H1 (cell line): ENCODE data around the gene PID1. TPM values are rescaled to one million over a fixed set of nuclear protein-coding genes. Genes with fewer than 3 reads are reported as not detected.

Experiments used
- CTCF ChIA-PET: fragments of 300-600 bp; sonication (Branson Sonifier 250); formaldehyde crosslinking; loops from one replicate; lab custom pipeline; 2021; ENCODE audit not compliant: partially characterized antibody; lab: Charles Lee
- POLR2A ChIA-PET: fragments of 300-600 bp; sonication (Branson Sonifier 250); formaldehyde crosslinking; loops from one replicate; lab custom pipeline; 2021; ENCODE audit warnings: inconsistent platforms; ENCODE audit not compliant: partially characterized antibody; lab: Charles Lee
- DNase-seq, 2 experiments: peaks; one replicate each; pipeline versions ENCODE4 v3.0.0 to v3.0.0-alpha.2; 2010 to 2022; ENCODE audit warnings: low spot score in 2 of 2, low read depth in 1 of 2, mixed read lengths in 1 of 2
- FAIRE-seq: peaks from 2 replicates; lab custom pipeline; 2011; peaks lifted over from hg19 to GRCh38; lab: Jason Lieb, UNC
- H2AFZ ChIP-seq: 2 replicates; pipeline ENCODE4 v1.8.1; 2012; ENCODE audit warnings: low read length, inconsistent platforms
- H2AK5ac ChIP-seq: 2 replicates; pipeline ENCODE4 v1.6.1; 2013; ENCODE audit warnings: low read depth, low read length
- H2BK120ac ChIP-seq: replicated peaks from 2 replicates; pipeline ENCODE3; 2013; ENCODE audit warnings: low read depth, low read length, inconsistent platforms
- H2BK12ac ChIP-seq: 2 replicates; pipeline ENCODE4 v1.6.1; 2013; ENCODE audit warnings: low read depth, low read length
- H2BK15ac ChIP-seq: 2 replicates; pipeline ENCODE4 v1.6.1; 2013; ENCODE audit warnings: low read length
- H2BK20ac ChIP-seq: 2 replicates; pipeline ENCODE4 v1.6.1; 2013; ENCODE audit warnings: low read length
- H2BK5ac ChIP-seq: 2 replicates; pipeline ENCODE4 v1.6.1; 2013; ENCODE audit warnings: low read depth, low read length
- H3K14ac ChIP-seq: 2 replicates; pipeline ENCODE4 v1.6.1; 2013; ENCODE audit warnings: inconsistent platforms; ENCODE audit not compliant: insufficient read length
- H3K18ac ChIP-seq: 2 replicates; pipeline ENCODE4 v1.6.1; 2013; ENCODE audit warnings: low read length; ENCODE audit errors: extremely low read depth
- H3K23ac ChIP-seq: 2 replicates; pipeline ENCODE4 v1.6.1; 2013; ENCODE audit warnings: inconsistent platforms; ENCODE audit not compliant: insufficient read length
- H3K23me2 ChIP-seq: 2 replicates; pipeline ENCODE4 v1.6.1; 2013; ENCODE audit warnings: low read depth, low read length
- H3K27ac ChIP-seq: 2 replicates; pipeline ENCODE4 v1.6.1; 2011; ENCODE audit warnings: low read depth, low read length, inconsistent platforms
- H3K27me3 ChIP-seq, 4 experiments: replicated peaks in 1 of 4; 1 replicate in 1 of 4; 2 replicates in 3 of 4; pipeline versions ENCODE4 v1.6.1 to v1.8.1; 2011 to 2013; ENCODE audit warnings: low read length in 3 of 4, mild to moderate bottlenecking in 3 of 4, inconsistent platforms in 2 of 4, mixed read lengths in 2 of 4, moderate library complexity in 1 of 4; ENCODE audit not compliant: control insufficient read depth in 3 of 4, insufficient read depth in 3 of 4; ENCODE audit errors: extremely low read depth in 1 of 4
- H3K36me3 ChIP-seq, 4 experiments: 2 replicates each; pipeline versions ENCODE4 v1.6.1 to v1.8.1; 2011 to 2013; ENCODE audit warnings: mild to moderate bottlenecking in 4 of 4, low read length in 3 of 4, moderate library complexity in 2 of 4, control low read depth in 1 of 4, inconsistent platforms in 1 of 4; ENCODE audit not compliant: insufficient read depth in 4 of 4, control insufficient read depth in 2 of 4
- H3K4ac ChIP-seq: replicated peaks from 2 replicates; pipeline ENCODE3; 2013; ENCODE audit warnings: low read length, low read depth, mixed read lengths, inconsistent platforms; ENCODE audit not compliant: insufficient read length
- H3K4me1 ChIP-seq, 4 experiments: replicated peaks in 1 of 4; 1 replicate in 1 of 4; 2 replicates in 3 of 4; pipeline versions ENCODE4 v1.6.1 to v1.8.1; 2011 to 2013; ENCODE audit warnings: low read length in 3 of 4, inconsistent platforms in 2 of 4, mixed read lengths in 1 of 4; ENCODE audit not compliant: insufficient read depth in 4 of 4, control insufficient read depth in 3 of 4
- H3K4me2 ChIP-seq, 2 experiments: 2 replicates each; pipeline versions ENCODE4 v1.6.1 to v1.8.1; 2011 to 2013; ENCODE audit warnings: low read depth in 2 of 2, low read length in 2 of 2, control low read depth in 1 of 2, inconsistent platforms in 1 of 2, mild to moderate bottlenecking in 1 of 2; ENCODE audit not compliant: insufficient read depth in 1 of 2
- H3K4me3 ChIP-seq, 4 experiments: fragments of 200-600, 300-600 bp in 1 of 4; sonication (generic), shearing (Covaris generic), sonication (Bioruptor Twin) in 1 of 4; 2 replicates each; pipeline versions ENCODE4 v1.5.1 to v1.8.1; 2011 to 2016; ENCODE audit warnings: low read length in 4 of 4, low read depth in 3 of 4, control low read depth in 2 of 4, inconsistent platforms in 2 of 4, mild to moderate bottlenecking in 2 of 4, mixed read lengths in 1 of 4, moderate library complexity in 1 of 4; ENCODE audit not compliant: insufficient read depth in 2 of 4; ENCODE audit errors: extremely low read depth in 1 of 4
- H3K56ac ChIP-seq: replicated peaks from 2 replicates; pipeline ENCODE3; 2013; ENCODE audit warnings: low read depth, mild to moderate bottlenecking, mixed read lengths, low read length, inconsistent platforms; ENCODE audit not compliant: insufficient read length
- H3K79me1 ChIP-seq: 2 replicates; pipeline ENCODE4 v1.6.1; 2013; ENCODE audit warnings: low read depth, low read length, control low read depth
- H3K79me2 ChIP-seq, 2 experiments: 2 replicates each; pipeline versions ENCODE4 v1.6.1 to v1.8.1; 2012 to 2013; ENCODE audit warnings: low read length in 2 of 2, mild to moderate bottlenecking in 2 of 2, inconsistent platforms in 1 of 2; ENCODE audit not compliant: insufficient read depth in 2 of 2, control insufficient read depth in 1 of 2
- H3K9ac ChIP-seq, 4 experiments: replicated peaks in 1 of 4; 1 replicate in 1 of 4; 2 replicates in 3 of 4; pipeline versions ENCODE4 v1.6.1 to v1.8.1; 2011 to 2013; ENCODE audit warnings: low read depth in 3 of 4, low read length in 3 of 4, control low read depth in 2 of 4, mild to moderate bottlenecking in 2 of 4, moderate library complexity in 2 of 4, inconsistent platforms in 1 of 4; ENCODE audit errors: extremely low read depth in 1 of 4
- H3K9me3 ChIP-seq, 2 experiments: 2 replicates each; pipeline versions ENCODE4 v1.6.1 to v1.8.1; 2012 to 2013; ENCODE audit warnings: mild to moderate bottlenecking in 2 of 2, moderate library complexity in 2 of 2, control low read depth in 1 of 2, inconsistent platforms in 1 of 2, low read depth in 1 of 2, low read length in 1 of 2, mixed read lengths in 1 of 2; ENCODE audit not compliant: insufficient read depth in 2 of 2
- H4K20me1 ChIP-seq, 2 experiments: replicated peaks in 1 of 2; 2 replicates each; pipeline versions ENCODE3 to v1.8.1; 2011 to 2013; ENCODE audit warnings: inconsistent platforms in 2 of 2, low read length in 2 of 2, mild to moderate bottlenecking in 1 of 2; ENCODE audit not compliant: insufficient read depth in 2 of 2, control insufficient read depth in 1 of 2
- H4K5ac ChIP-seq: 2 replicates; pipeline ENCODE4 v1.6.1; 2013; ENCODE audit warnings: low read length, low read depth, mixed read lengths, inconsistent platforms; ENCODE audit not compliant: insufficient read length
- H4K8ac ChIP-seq: 2 replicates; pipeline ENCODE4 v1.8.0; 2013; ENCODE audit warnings: mild to moderate bottlenecking, moderate library complexity, low read length, inconsistent platforms; ENCODE audit not compliant: insufficient read depth; ENCODE audit errors: extremely low read depth
- H4K91ac ChIP-seq: replicated peaks from 2 replicates; pipeline ENCODE3; 2013; ENCODE audit warnings: low read length, mixed read lengths, inconsistent platforms; ENCODE audit not compliant: insufficient read length
- BRCA1 ChIP-seq: IDR thresholded peaks from 2 replicates; pipeline ENCODE4 v1.6.1; 2012; ENCODE audit warnings: low read depth, low read length, improper control_type of control experiment
- CBX8 ChIP-seq: fragments of 300-800, 300-1000 bp; sonication (generic); IDR thresholded peaks from 2 replicates; pipeline ENCODE4 v1.7.1; 2016; ENCODE audit warnings: low read depth, low read length, borderline replicate concordance
- CTBP2 ChIP-seq: IDR thresholded peaks from 2 replicates; pipeline ENCODE4 v1.7.0; 2011; ENCODE audit warnings: borderline replicate concordance, mild to moderate bottlenecking, moderate library complexity, mixed read lengths, low read length; ENCODE audit not compliant: insufficient read depth, insufficient read length
- FOSL1 ChIP-seq: IDR thresholded peaks from 2 replicates; pipeline ENCODE4 v1.6.1; 2011; ENCODE audit warnings: mild to moderate bottlenecking, low read depth, low read length, moderate library complexity; ENCODE audit not compliant: insufficient read depth
- NRF1 ChIP-seq: IDR thresholded peaks from 2 replicates; pipeline ENCODE4 v1.6.1; 2011; ENCODE audit warnings: mild to moderate bottlenecking, low read depth, low read length, improper control_type of control experiment
- POU5F1 ChIP-seq: IDR thresholded peaks from 2 replicates; pipeline ENCODE4 v1.6.1; 2011; ENCODE audit warnings: low read depth, mild to moderate bottlenecking, low read length, moderate library complexity
- SUZ12 ChIP-seq: fragments of 200-600 bp; sonication (generic); IDR thresholded peaks from 2 replicates; pipeline ENCODE4 v1.6.1; 2012; ENCODE audit warnings: mild to moderate bottlenecking, inconsistent platforms, low read length, moderate library complexity, mixed read lengths
- TCF12 ChIP-seq: IDR thresholded peaks from 2 replicates; pipeline ENCODE4 v1.6.1; 2011; ENCODE audit warnings: low read depth, mild to moderate bottlenecking, low read length
- TEAD4 ChIP-seq: IDR thresholded peaks from 2 replicates; pipeline ENCODE4 v1.6.1; 2012; ENCODE audit warnings: low read depth, low read length, inconsistent platforms, mixed read lengths
- YY1 ChIP-seq: IDR thresholded peaks from 2 replicates; pipeline ENCODE4 v1.6.1; 2011; ENCODE audit warnings: low read depth, mild to moderate bottlenecking, low read length
- WGBS, 2 experiments: shearing (Covaris generic) in 1 of 2; methylation state at CpG; one replicate each; pipeline versions ENCODE4 v1.1.6 to v1.1.7; 2013 to 2015; ENCODE audit warnings: low lambda C conversion rate in 2 of 2, mixed read lengths in 2 of 2, inconsistent platforms in 1 of 2, low coverage in 1 of 2, missing lambda C conversion rate in 1 of 2; ENCODE audit not compliant: insufficient replicate concordance in 2 of 2, insufficient coverage in 1 of 2, insufficient read length in 1 of 2; ENCODE audit errors: extremely low coverage in 1 of 2, missing lambda C conversion rate in 1 of 2; 5-methylcytosine and 5-hydroxymethylcytosine counted together
- polyA plus RNA-seq, 7 experiments: library from polyadenylated mRNA; depleted of rRNA in 3 of 7; stranded (reverse) in 5 of 7; unstranded in 2 of 7; fragments of >200 nt in 5 of 7; fragments of 200-250 nt in 2 of 7; gene quantifications; 1 replicate in 5 of 7; 2 replicates in 1 of 7; 4 replicates in 1 of 7; pipeline versions ENCODE4 v1.2.1 to v1.2.3, GENCODE V29; 2011 to 2013; ENCODE audit warnings: missing spikeins in 2 of 7, mixed read lengths in 2 of 7
- total RNA-seq: library from RNA; stranded (reverse); fragmentation: NEBNext Ultra II Directional; extraction: Animal tissue kit (Norgen Biotek cat#: 25700); gene quantifications from 2 replicates; pipeline ENCODE4 v1.2.1, GENCODE V29; 2021

PID1 gene
- total and polyA plus RNA-seq, 2 of the 8 experiments (the other 6 are each of a cell fraction or from before 2014, with no cell fraction given), result 1.5 to 3.3 TPM

GRCh38 chr2:229169751-229170150, 101.3 kb downstream of the PID1 start:
- 92% methylated on average over 6 of the region's 6 CpGs; no CpG with 5 or more reads in 1 of the 2 experiments for WGBS, 2 experiments
- Histone ChIP-seq H3K27ac (no peak overlapping the region), H3K56ac (no peak overlapping the region), H2AFZ (no peak overlapping the region), H3K79me2 (no peaks in the 10 kb centered on the region)
- TF ChIP-seq FOSL1, result no peak
- TF ChIP-seq POU5F1, result no peak
- TF ChIP-seq TCF12, result no peak
- no peak for TF ChIP-seq YY1
- TF ChIP-seq CTBP2, result no peak
- no peak for TF ChIP-seq BRCA1
- no peak for TF ChIP-seq SUZ12
- no peak for TF ChIP-seq TEAD4
- no peak for TF ChIP-seq CBX8
- no peak for TF ChIP-seq NRF1
- TF ChIP-seq, all 59 proteins: peak for 0
- CTCF ChIA-PET, result interaction anchor here (1.2 kb wide), 1 partner anchor 93 kb away, joined by 3 read pairs; no protein-coding TSS in a partner anchor
- no peak overlapping the region for H2BK12ac ChIP-seq
- H2BK5ac ChIP-seq, result no peak overlapping the region
- H4K20me1 ChIP-seq, result no peaks in the 10 kb centered on the region
- no peak overlapping the region for H4K8ac ChIP-seq
- H3K27me3 ChIP-seq, result no peaks in the 10 kb centered on the region
- H3K14ac ChIP-seq, result no peak overlapping the region
- DNase-seq (no peak), FAIRE-seq (no peak)
- H2BK15ac ChIP-seq, result no peak overlapping the region
- no peaks in the 10 kb centered on the region; the same call in 1 of the 2 replicates for H3K23me2 ChIP-seq
- no peaks in the 10 kb centered on the region for H3K36me3 ChIP-seq
- POLR2A ChIA-PET, result no interaction called here
- H4K5ac ChIP-seq, result no peak overlapping the region
- H3K9ac ChIP-seq, result no peak overlapping the region
- no peaks in the 10 kb centered on the region for H3K4me1 ChIP-seq
- H4K91ac ChIP-seq, result no peak overlapping the region
- H3K79me1 ChIP-seq, result no peaks in the 10 kb centered on the region
- no peak overlapping the region for H2BK120ac ChIP-seq
- H2BK20ac ChIP-seq, result no peak overlapping the region
- no peak overlapping the region for H3K4me3 ChIP-seq
- H3K4me2 ChIP-seq, result no peak overlapping the region
- no peak overlapping the region for H2AK5ac ChIP-seq
- no peak overlapping the region for H3K18ac ChIP-seq
- no peak overlapping the region for H3K23ac ChIP-seq
- no peak overlapping the region for H3K4ac ChIP-seq
- no peaks in the 10 kb centered on the region for H3K9me3 ChIP-seq
